SK-N-SH (cell line): Measurements from ENCODE around the gene CBLN3. TPM values are rescaled to one million over a fixed set of nuclear protein-coding genes. Genes with fewer than 3 reads are reported as not detected.

Source experiments
- CTCF ChIA-PET: fragments of 300-600, 350-600 bp; formaldehyde crosslinking; extraction: SDS; loops from one replicate; lab custom pipeline; 2021; lab: Yijun Ruan, JAX
- POLR2A ChIA-PET: fragments of 350-600 bp; sonication (Branson Sonifier 250); formaldehyde crosslinking; extraction: SDS; loops from one replicate; lab custom pipeline; 2020; ENCODE audit warnings: antibody characterized with exemption, inconsistent platforms; lab: Yijun Ruan, JAX
- DNase-seq: peaks from one replicate; pipeline ENCODE4 v3.0.0; 2012
- H2AFZ ChIP-seq: fragments of 200-600 bp; sonication (generic); 2 replicates; pipeline ENCODE4 v1.8.1; 2016; ENCODE audit warnings: antibody characterized with exemption, mild to moderate bottlenecking, low read depth
- H3F3A ChIP-seq: fragments of 200-600 bp; sonication (generic); replicated peaks from 2 replicates; pipeline ENCODE3; 2016; ENCODE audit warnings: antibody characterized with exemption, mild to moderate bottlenecking; ENCODE audit not compliant: insufficient read depth
- H3K27ac ChIP-seq, 2 experiments: fragments of 200-500 bp in 1 of 2; fragments of 200-600 bp in 1 of 2; sonication (Bioruptor generic) in 1 of 2; sonication (generic), shearing (Covaris generic) in 1 of 2; 2 replicates each; pipeline versions ENCODE4 v1.5.1 to v1.6.1; 2014 to 2016; ENCODE audit warnings: low read depth in 2 of 2, inconsistent platforms in 1 of 2, low read length in 1 of 2, mild to moderate bottlenecking in 1 of 2, mixed read lengths in 1 of 2
- H3K27me3 ChIP-seq: fragments of 200-600 bp; sonication (generic), shearing (Covaris generic); 2 replicates; pipeline ENCODE4 v1.6.1; 2016; ENCODE audit warnings: mixed run types; ENCODE audit not compliant: insufficient read depth
- H3K36me3 ChIP-seq, 2 experiments: fragments of 200-500 bp in 1 of 2; fragments of 200-600 bp in 1 of 2; sonication (Bioruptor generic) in 1 of 2; sonication (generic) in 1 of 2; replicated peaks in 1 of 2; 2 replicates each; pipeline versions ENCODE3 to v1.5.1; 2014 to 2016; ENCODE audit warnings: low read length in 1 of 2, mild to moderate bottlenecking in 1 of 2; ENCODE audit not compliant: insufficient read depth in 2 of 2, control insufficient read depth in 1 of 2
- H3K4me1 ChIP-seq, 2 experiments: fragments of 200-500 bp in 1 of 2; fragments of 200-600 bp in 1 of 2; sonication (Bioruptor generic) in 1 of 2; sonication (generic), shearing (Covaris generic) in 1 of 2; 2 replicates each; pipeline versions ENCODE4 v1.5.1 to v1.6.1; 2014 to 2016; ENCODE audit warnings: low read depth in 1 of 2, low read length in 1 of 2, mixed run types in 1 of 2; ENCODE audit not compliant: insufficient read depth in 2 of 2, control insufficient read depth in 1 of 2
- H3K4me2 ChIP-seq: fragments of 200-600 bp; sonication (generic), shearing (Covaris generic); 2 replicates; pipeline ENCODE4 v1.6.1; 2017; ENCODE audit warnings: mixed run types
- H3K4me3 ChIP-seq, 2 experiments: fragments of 200-500 bp in 1 of 2; fragments of 200-600 bp in 1 of 2; sonication (Bioruptor generic) in 1 of 2; sonication (generic), shearing (Covaris generic) in 1 of 2; 2 replicates each; pipeline versions ENCODE4 v1.5.1 to v1.8.1; 2014 to 2016; ENCODE audit warnings: low read depth in 2 of 2, inconsistent platforms in 1 of 2, low read length in 1 of 2, mild to moderate bottlenecking in 1 of 2, mixed read lengths in 1 of 2, moderate library complexity in 1 of 2
- H3K79me2 ChIP-seq: fragments of 200-600 bp; sonication (generic); 2 replicates; pipeline ENCODE4 v1.8.1; 2017; ENCODE audit warnings: mild to moderate bottlenecking; ENCODE audit not compliant: insufficient read depth
- H3K9ac ChIP-seq: fragments of 200-600 bp; sonication (generic); 2 replicates; pipeline ENCODE4 v1.6.1; 2017; ENCODE audit warnings: mixed run types
- H3K9me2 ChIP-seq: fragments of 200-600 bp; sonication (generic); 2 replicates; pipeline ENCODE4 v1.6.1; 2017; ENCODE audit warnings: mixed run types
- H3K9me3 ChIP-seq: fragments of 200-600 bp; sonication (generic); 2 replicates; pipeline ENCODE4 v1.6.1; 2017; ENCODE audit warnings: mixed run types, mild to moderate bottlenecking, moderate library complexity
- H4K20me1 ChIP-seq: fragments of 200-600 bp; sonication (generic); 2 replicates; pipeline ENCODE4 v1.6.1; 2017; ENCODE audit warnings: mild to moderate bottlenecking, mixed run types; ENCODE audit not compliant: insufficient read depth
- CTCF ChIP-seq: fragments of 200-600 bp; sonication (generic); IDR thresholded peaks from 2 replicates; pipeline ENCODE4 v1.6.1; 2017; ENCODE audit warnings: antibody characterized with exemption, mild to moderate bottlenecking, moderate library complexity
- EP300 ChIP-seq, 2 experiments: IDR thresholded peaks; 2 replicates each; pipeline versions ENCODE4 v1.4.0 to v1.6.1; 2012; ENCODE audit warnings: borderline replicate concordance in 1 of 2, low read depth in 1 of 2, low read length in 1 of 2
- EZH2phosphoT487 ChIP-seq: fragments of 200-600 bp; sonication (generic); IDR thresholded peaks from 2 replicates; pipeline ENCODE4 v1.6.1; 2017; ENCODE audit warnings: low read depth, mixed run types, mild to moderate bottlenecking, antibody characterized with exemption, moderate library complexity, borderline replicate concordance
- GABPA ChIP-seq: IDR thresholded peaks from 2 replicates; pipeline ENCODE4 v1.4.0; 2012; ENCODE audit warnings: low read depth, mild to moderate bottlenecking
- IRF3 ChIP-seq: fragments of 150-350 bp; IDR thresholded peaks from 2 replicates; pipeline ENCODE4 v1.6.1; 2016; ENCODE audit warnings: mild to moderate bottlenecking, low read depth, low read length
- MXI1 ChIP-seq: IDR thresholded peaks from 2 replicates; pipeline ENCODE4 v1.6.1; 2012; ENCODE audit warnings: mild to moderate bottlenecking, low read depth, low read length, improper control_type of control experiment
- NFIC ChIP-seq: IDR thresholded peaks from 2 replicates; pipeline ENCODE4 v1.4.0; 2012; ENCODE audit warnings: borderline replicate concordance
- NRF1 ChIP-seq: IDR thresholded peaks from 2 replicates; pipeline ENCODE4 v1.6.1; 2012; ENCODE audit warnings: low read depth, mild to moderate bottlenecking, low read length
- POLR2AphosphoS5 ChIP-seq: IDR thresholded peaks from 2 replicates; pipeline ENCODE4 v1.6.1; 2012; ENCODE audit warnings: low read depth, low read length
- REST ChIP-seq: IDR thresholded peaks from 2 replicates; pipeline ENCODE4 v1.6.1; 2012; ENCODE audit warnings: mild to moderate bottlenecking, low read depth, low read length, moderate library complexity
- RFX5 ChIP-seq: IDR thresholded peaks from 2 replicates; pipeline ENCODE4 v1.6.1; 2012; ENCODE audit warnings: mild to moderate bottlenecking, improper control_type of control experiment, low read length
- TAF1 ChIP-seq: IDR thresholded peaks from 2 replicates; pipeline ENCODE4 v1.6.1; 2012; ENCODE audit warnings: low read depth, mild to moderate bottlenecking, low read length, moderate library complexity, borderline replicate concordance
- TCF12 ChIP-seq: IDR thresholded peaks from 2 replicates; pipeline ENCODE4 v1.4.0; 2012
- TEAD4 ChIP-seq: IDR thresholded peaks from 2 replicates; pipeline ENCODE4 v1.4.0; 2012; ENCODE audit warnings: mild to moderate bottlenecking, borderline replicate concordance; ENCODE audit not compliant: insufficient read depth
- USF1 ChIP-seq: IDR thresholded peaks from 2 replicates; pipeline ENCODE4 v1.4.0; 2012; ENCODE audit warnings: low read depth, borderline replicate concordance
- USF2 ChIP-seq: fragments of 150-350 bp; IDR thresholded peaks from 2 replicates; pipeline ENCODE4 v1.6.1; 2017; ENCODE audit warnings: antibody characterized with exemption, low read length, low read depth, borderline replicate concordance
- WGBS: methylation state at CpG from one replicate; pipeline ENCODE4 v1.1.6; 2017; ENCODE audit warnings: low lambda C conversion rate; 5-methylcytosine and 5-hydroxymethylcytosine counted together
- polyA plus RNA-seq, 3 experiments: library from polyadenylated mRNA; depleted of rRNA; stranded (reverse); fragments of >200 nt; gene quantifications; 2 replicates each; pipeline ENCODE4 v1.2.3, GENCODE V29; 2012

Gene CBLN3
- polyA plus RNA-seq, 1 of the 3 experiments (the other 2 are of a cell fraction): 1.8 TPM

- no peak for TF ChIP-seq USF2
- no peak for TF ChIP-seq CTCF
- no peak for TF ChIP-seq USF1
- no peak for TF ChIP-seq MXI1
- no peak for TF ChIP-seq EZH2phosphoT487
Observed at GRCh38 chr14:24378981-24379906, 50.2 kb downstream of the CBLN3 start (continued).

GRCh38 chr14:24378327-24378726, 51.1 kb downstream of the CBLN3 start:
- H3K27ac ChIP-seq: no peak overlapping the region
- peaks cover 0 to 19% of the 10 kb centered on the region in 2 experiments for H3K36me3 ChIP-seq
- no peaks in the 10 kb centered on the region for H3K27me3 ChIP-seq
- H3K4me1 ChIP-seq: peaks cover 0 to 17% of the 10 kb centered on the region in 2 experiments; a peak in 1 of 4 replicates
- no peak for DNase-seq
- no peaks in the 10 kb centered on the region for H3F3A ChIP-seq
- H3K9ac ChIP-seq: no peak overlapping the region
- no peak overlapping the region for H3K4me2 ChIP-seq
- WGBS: 93% methylated on average over 3 of the region's 3 CpGs
- H3K79me2 ChIP-seq: no peaks in the 10 kb centered on the region
- H3K4me3 ChIP-seq: no peak overlapping the region
- H2AFZ ChIP-seq: no peak overlapping the region
- H3K9me3 ChIP-seq: no peaks in the 10 kb centered on the region
- ChIA-PET CTCF (interaction anchor here (1.0 to 2.4 kb wide), 4 partner anchors 12 to 53 kb away, joined by 3 to 16 read pairs (median 7); no protein-coding TSS in a partner anchor), POLR2A (interaction anchor here (1.0 to 1.2 kb wide), 2 partner anchors 10 to 12 kb away, joined by 3 to 4 read pairs; partner anchors contain the start of gene NFATC4)
- no peaks in the 10 kb centered on the region for H3K9me2 ChIP-seq
- no peaks in the 10 kb centered on the region for H4K20me1 ChIP-seq
- TF ChIP-seq USF2 (no peak), TCF12 (no peak), USF1 (no peak), IRF3 (no peak), NRF1 (no peak), GABPA (no peak), POLR2AphosphoS5 (no peak), RFX5 (no peak), MXI1 (no peak), TAF1 (no peak), TEAD4 (no peak), REST (no peak), NFIC (no peak), EP300 (IDR thresholded peaks at IDR 0.05; ENCODE audit: borderline replicate concordance in 1 of 2, low read depth in 1 of 2, low read length in 1 of 2) (no peak), EZH2phosphoT487 (no peak)
